DMS 273 (cell line): ENCODE measurements around the gene CKS1B.
"Not testable (repeated sequence)": the region's sequence is repeated elsewhere in the genome, so short reads cannot be mapped to it uniquely, and the experiment has no call there.

Source experiments
- DNase-seq: peaks from one replicate; lab custom pipeline; 2025; ENCODE audit not compliant: unreplicated experiment; lab: John Stamatoyannopoulos, UW

CKS1B gene

GRCh38 chr1:154962156-154962749 is 12.2 kb upstream of the CKS1B start:
- DNase-seq: peak; percentile 62

GRCh38 chr1:154962795-154963330 is 11.6 kb upstream of the CKS1B start:
- no peak for DNase-seq

GRCh38 chr1:154963643-154964042 is 10.8 kb upstream of the CKS1B start:
- DNase-seq: no peak

GRCh38 chr1:154964359-154964758 is 10.1 kb upstream of the CKS1B start:
- no peak for DNase-seq

GRCh38 chr1:154966111-154966510 is 8.4 kb upstream of the CKS1B start:
- no peak for DNase-seq

- DNase-seq: no peak
Measured at GRCh38 chr1:154967331-154967950, 7.0 kb upstream of the CKS1B start.

- no peak for DNase-seq
Measured at GRCh38 chr1:154968731-154969130, 5.8 kb upstream of the CKS1B start.

- DNase-seq: no peak
Measured at GRCh38 chr1:154969246-154969645, 5.2 kb upstream of the CKS1B start.

- no peak for DNase-seq
Measured at GRCh38 chr1:154969860-154970452, 4.5 kb upstream of the CKS1B start.

- DNase-seq: peak; percentile 89
Measured at GRCh38 chr1:154970631-154971340, 3.7 kb upstream of the CKS1B start, which contains the start of gene SHC1. Gene SHC1 (minus strand): TSS chr1:154970747. CDS start chr1:154970526, 221 bp downstream.

GRCh38 chr1:154971341-154971998 is 3.0 kb upstream of the CKS1B start:
- no peak for DNase-seq

GRCh38 chr1:154972213-154972516 is 2.3 kb upstream of the CKS1B start:
- no peak for DNase-seq

GRCh38 chr1:154972517-154973343 is 1.8 kb upstream of the CKS1B start:
- DNase-seq: peak; percentile 38

GRCh38 chr1:154973344-154974101 is 958 bp upstream of the CKS1B start:
- peak; percentile 97 for DNase-seq

- DNase-seq: peak; percentile 98
Measured at GRCh38 chr1:154974808-154975408, 427 bp downstream of the CKS1B start.

- peak; percentile 68 for DNase-seq
Measured at GRCh38 chr1:154975409-154976059, 1.1 kb downstream of the CKS1B start.

- DNase-seq: not testable (repeated sequence)
Measured at GRCh38 chr1:154977762-154978161, 3.3 kb downstream of the CKS1B start.

- no peak for DNase-seq
Measured at GRCh38 chr1:154978360-154978759, 3.9 kb downstream of the CKS1B start.

GRCh38 chr1:154982341-154982740 is 7.9 kb downstream of the CKS1B start:
- peak; percentile 63 for DNase-seq
